ENCODE measurements around the gene HSPA1L.

DNA sequence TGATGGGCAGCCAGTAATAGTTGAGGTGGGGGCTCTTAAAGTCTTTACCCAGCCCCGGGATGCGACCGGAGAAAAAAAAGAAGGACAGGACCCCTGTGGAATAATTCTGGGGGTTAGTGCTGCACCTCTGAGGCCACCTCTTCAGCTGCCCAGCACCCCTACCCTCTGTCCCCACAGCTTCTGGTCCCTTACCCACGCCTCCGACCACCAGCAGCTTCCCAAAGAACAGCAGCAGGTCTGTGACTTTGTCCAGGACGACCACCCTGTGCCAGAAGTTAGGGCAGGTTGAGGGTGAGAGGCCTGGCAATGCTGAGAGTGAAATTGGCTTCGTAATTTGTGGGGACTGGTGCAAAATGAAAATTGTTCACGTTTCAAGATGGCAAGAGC, 49.7 kb upstream of the HSPA1L start:
- no peak for TF ChIP-seq CTCF (IDR thresholded peaks at IDR 0.05)
- no peak for TF ChIP-seq POLR2A (IDR thresholded peaks at IDR 0.05)
